SU-DHL-6 (cell line): ENCODE data around the gene MLLT10.

Source experiments
- H2AFZ ChIP-seq: fragments of 200-600 bp; sonication (generic); 2 replicates; pipeline ENCODE4 v1.6.1; 2014; ENCODE audit warnings: low read depth, mild to moderate bottlenecking, moderate library complexity, mixed read lengths, antibody characterized with exemption, low read length; ENCODE audit not compliant: severe bottlenecking
- H3F3A ChIP-seq: fragments of 200-600 bp; shearing (Covaris generic); 2 replicates; pipeline ENCODE4 v1.6.0; 2016; ENCODE audit warnings: antibody characterized with exemption, mild to moderate bottlenecking; ENCODE audit not compliant: insufficient read depth
- H3K27ac ChIP-seq: fragments of 200-600 bp; sonication (generic); 2 replicates; pipeline ENCODE4 v1.5.1; 2016; ENCODE audit warnings: low read depth, mild to moderate bottlenecking, low read length, moderate library complexity, mixed read lengths
- H3K27me3 ChIP-seq: fragments of 200-600 bp; sonication (generic), shearing (Covaris generic); 2 replicates; pipeline ENCODE4 v1.6.0; 2014; ENCODE audit warnings: mild to moderate bottlenecking, low read length
- H3K36me3 ChIP-seq: fragments of 200-600 bp; sonication (generic); 2 replicates; pipeline ENCODE4 v1.6.1; 2014; ENCODE audit warnings: mild to moderate bottlenecking, low read length, mixed read lengths
- H3K4me2 ChIP-seq: fragments of 300-600, 200-600 bp; shearing (Covaris generic), sonication (generic); 2 replicates; pipeline ENCODE4 v1.6.0; 2014; ENCODE audit warnings: low read length, low read depth, mild to moderate bottlenecking; ENCODE audit not compliant: poor library complexity, severe bottlenecking
- H3K4me3 ChIP-seq: fragments of 200-600 bp; sonication (generic); 2 replicates; pipeline ENCODE4 v1.5.1; 2014; ENCODE audit warnings: antibody characterized with exemption, low read length, mild to moderate bottlenecking, mixed read lengths; ENCODE audit not compliant: insufficient read depth, poor library complexity, severe bottlenecking
- H3K79me2 ChIP-seq: fragments of 200-600 bp; sonication (generic); 2 replicates; pipeline ENCODE4 v1.6.1; 2014; ENCODE audit warnings: mild to moderate bottlenecking, low read length, moderate library complexity; ENCODE audit not compliant: insufficient read depth
- H3K9ac ChIP-seq: fragments of 200-600 bp; sonication (generic); 2 replicates; pipeline ENCODE4 v1.7.0; 2014; ENCODE audit warnings: mild to moderate bottlenecking, low read length
- H3K9me2 ChIP-seq: fragments of 200-600 bp; sonication (generic); replicated peaks from 2 replicates; pipeline ENCODE4 v1.6.1; 2014; ENCODE audit warnings: low read length; ENCODE audit not compliant: insufficient read depth
- H3K9me3 ChIP-seq: fragments of 200-600 bp; sonication (generic); 2 replicates; pipeline ENCODE4 v1.6.1; 2014; ENCODE audit warnings: low read length, mixed read lengths; ENCODE audit not compliant: insufficient read depth
- H4K20me1 ChIP-seq: fragments of 200-600 bp; sonication (generic); 2 replicates; pipeline ENCODE4 v1.6.1; 2014; ENCODE audit warnings: low read depth, mild to moderate bottlenecking, antibody characterized with exemption, low read length, moderate library complexity, mixed read lengths
- EZH2phosphoT487 ChIP-seq: fragments of 200-600 bp; sonication (generic), shearing (Covaris generic); conservative IDR thresholded peaks from 2 replicates; pipeline ENCODE4 v1.6.1; 2018; ENCODE audit warnings: mild to moderate bottlenecking, antibody characterized with exemption, low read length, moderate library complexity, mixed read lengths
- TF ChIP-seq, protein P1 (sequence below): fragments of 200-600 bp; sonication (generic); IDR thresholded peaks from one replicate; pipeline ENCODE4 v1.5.1; 2017; ENCODE audit warnings: antibody characterized with exemption, mild to moderate bottlenecking, low read length, moderate library complexity; ENCODE audit not compliant: insufficient read depth, poor library complexity, severe bottlenecking

Gene MLLT10

DNA sequence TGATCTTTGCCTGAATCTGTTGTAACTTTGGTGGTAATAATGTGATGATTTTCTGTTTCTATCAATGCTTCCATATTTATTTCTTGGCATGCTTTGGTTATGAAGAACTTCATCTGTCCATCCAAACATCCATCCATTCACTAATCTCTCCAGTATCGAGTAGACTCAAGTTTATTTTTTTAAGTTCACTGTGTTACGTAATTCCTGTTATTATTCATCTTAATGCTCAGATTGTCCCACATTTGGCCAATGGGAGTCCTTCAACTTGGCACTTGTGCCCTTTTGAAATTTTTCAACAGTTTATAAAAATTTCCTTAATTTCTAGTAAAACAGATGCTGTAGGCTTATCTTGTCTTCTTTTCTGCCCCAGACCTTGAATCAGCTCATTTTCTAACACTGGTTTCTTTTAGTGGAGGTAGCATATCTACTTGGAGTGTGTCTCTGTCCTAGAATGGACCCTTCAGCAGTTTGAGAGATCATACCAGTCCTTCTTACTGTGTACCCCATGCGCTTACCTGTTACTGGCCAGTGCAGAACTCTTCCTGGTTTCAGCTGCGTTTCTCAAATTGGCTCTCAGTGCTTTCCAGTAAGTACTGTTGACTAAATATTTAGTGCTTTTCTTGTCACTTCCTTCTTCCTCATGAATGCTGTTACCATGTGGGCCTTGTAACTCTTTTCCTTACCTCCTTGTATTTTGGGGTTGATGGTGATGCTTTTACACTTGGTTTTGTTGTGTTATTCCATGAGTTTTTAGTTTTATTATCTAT is 100.8 kb downstream of the MLLT10 start:
- H3K36me3 ChIP-seq: no peaks in the 10 kb centered on the region
- H3K4me2 ChIP-seq: no peak overlapping the region
- H3K4me3 ChIP-seq: no peak overlapping the region
- no peaks in the 10 kb centered on the region for H3K27me3 ChIP-seq
- H3K9me2 ChIP-seq: no peaks in the 10 kb centered on the region
- no peaks in the 10 kb centered on the region for H3K9me3 ChIP-seq
- peaks cover 9% of the 10 kb centered on the region for H3K79me2 ChIP-seq
- TF ChIP-seq, protein P1, sequence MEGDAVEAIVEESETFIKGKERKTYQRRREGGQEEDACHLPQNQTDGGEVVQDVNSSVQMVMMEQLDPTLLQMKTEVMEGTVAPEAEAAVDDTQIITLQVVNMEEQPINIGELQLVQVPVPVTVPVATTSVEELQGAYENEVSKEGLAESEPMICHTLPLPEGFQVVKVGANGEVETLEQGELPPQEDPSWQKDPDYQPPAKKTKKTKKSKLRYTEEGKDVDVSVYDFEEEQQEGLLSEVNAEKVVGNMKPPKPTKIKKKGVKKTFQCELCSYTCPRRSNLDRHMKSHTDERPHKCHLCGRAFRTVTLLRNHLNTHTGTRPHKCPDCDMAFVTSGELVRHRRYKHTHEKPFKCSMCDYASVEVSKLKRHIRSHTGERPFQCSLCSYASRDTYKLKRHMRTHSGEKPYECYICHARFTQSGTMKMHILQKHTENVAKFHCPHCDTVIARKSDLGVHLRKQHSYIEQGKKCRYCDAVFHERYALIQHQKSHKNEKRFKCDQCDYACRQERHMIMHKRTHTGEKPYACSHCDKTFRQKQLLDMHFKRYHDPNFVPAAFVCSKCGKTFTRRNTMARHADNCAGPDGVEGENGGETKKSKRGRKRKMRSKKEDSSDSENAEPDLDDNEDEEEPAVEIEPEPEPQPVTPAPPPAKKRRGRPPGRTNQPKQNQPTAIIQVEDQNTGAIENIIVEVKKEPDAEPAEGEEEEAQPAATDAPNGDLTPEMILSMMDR: no peak
- no peak for TF ChIP-seq EZH2phosphoT487
- no peak overlapping the region for H3K9ac ChIP-seq
- no peaks in the 10 kb centered on the region for H4K20me1 ChIP-seq
- no peak overlapping the region for H3K27ac ChIP-seq
- peaks cover 3% of the 10 kb centered on the region; the same call in 1 of the 2 replicates for H3F3A ChIP-seq
- no peak overlapping the region for H2AFZ ChIP-seq

DNA sequence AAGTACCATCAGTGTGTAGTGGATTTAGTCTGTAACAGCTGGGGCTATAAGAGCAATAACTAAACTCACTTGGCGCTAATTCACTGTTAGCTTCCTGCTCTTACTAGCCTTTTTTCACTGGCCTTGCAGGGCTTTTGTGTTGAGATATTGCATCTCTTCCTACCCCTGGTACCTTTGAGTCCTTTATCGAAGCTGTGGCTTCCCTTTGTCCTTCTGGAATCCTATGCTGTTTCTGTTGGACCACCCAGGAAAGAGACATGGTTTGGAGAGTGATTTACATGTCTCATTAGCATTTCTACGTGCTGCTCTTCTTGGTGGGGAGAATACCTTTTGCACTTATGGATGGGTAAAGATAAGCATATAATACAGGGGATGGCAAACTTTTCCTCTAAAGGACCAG is 103.8 kb downstream of the MLLT10 start:
- no peaks in the 10 kb centered on the region for H4K20me1 ChIP-seq
- H3K27me3 ChIP-seq: no peaks in the 10 kb centered on the region
- no peak overlapping the region for H3K9ac ChIP-seq
- H3K9me3 ChIP-seq: no peaks in the 10 kb centered on the region
- no peak overlapping the region for H3K4me2 ChIP-seq
- H3K4me3 ChIP-seq: no peak overlapping the region
- TF ChIP-seq, protein P1: no peak
- no peak for TF ChIP-seq EZH2phosphoT487
- H3K36me3 ChIP-seq: no peaks in the 10 kb centered on the region
- no peak overlapping the region for H2AFZ ChIP-seq
- H3K27ac ChIP-seq: no peak overlapping the region
- peaks cover 9% of the 10 kb centered on the region for H3K79me2 ChIP-seq
- H3F3A ChIP-seq: no peaks in the 10 kb centered on the region
- H3K9me2 ChIP-seq: no peaks in the 10 kb centered on the region

DNA sequence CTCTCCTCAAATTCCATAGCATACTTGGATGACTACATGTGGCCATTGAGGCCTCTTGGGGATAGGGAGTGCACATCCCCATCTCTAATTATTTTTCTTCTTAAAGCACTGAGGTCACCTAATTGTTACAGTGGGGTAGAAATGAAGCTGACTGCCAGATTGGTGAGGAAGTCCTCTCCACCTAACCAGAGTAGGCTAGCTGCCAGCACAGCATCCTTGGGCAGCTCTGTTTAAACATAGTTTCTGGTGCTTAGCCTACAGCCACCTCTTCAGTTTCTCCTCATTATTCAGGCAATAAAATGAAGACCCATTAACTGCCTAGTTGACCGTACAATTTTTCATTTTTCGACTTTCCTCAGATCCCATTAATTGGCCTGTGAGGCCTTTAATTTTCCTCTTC is 104.6 kb downstream of the MLLT10 start:
- H2AFZ ChIP-seq: no peak overlapping the region
- H3K27ac ChIP-seq: no peak overlapping the region
- H3K4me3 ChIP-seq: no peak overlapping the region
- H3K9me3 ChIP-seq: no peaks in the 10 kb centered on the region
- no peak overlapping the region for H3K9ac ChIP-seq
- no peaks in the 10 kb centered on the region for H4K20me1 ChIP-seq
- H3K9me2 ChIP-seq: no peaks in the 10 kb centered on the region
- no peak overlapping the region for H3K4me2 ChIP-seq
- peaks cover 12% of the 10 kb centered on the region for H3K79me2 ChIP-seq
- no peak for TF ChIP-seq EZH2phosphoT487
- TF ChIP-seq, protein P1: no peak
- no peaks in the 10 kb centered on the region for H3K36me3 ChIP-seq
- no peaks in the 10 kb centered on the region; the same call in 1 of the 2 replicates for H3F3A ChIP-seq
- no peaks in the 10 kb centered on the region for H3K27me3 ChIP-seq
